HG02852 (cell line): ENCODE results near the gene MGARP.
A peak's percentile ranks its signal among the peaks of the same experiment; 100 is the strongest.

Experiments used
- ATAC-seq: cut with Tn5 transposase; IDR thresholded peaks from one replicate; pipeline ENCODE4 v1.9.1; 2021; ENCODE audit warnings: mild to moderate bottlenecking, moderate library complexity; ENCODE audit not compliant: unreplicated experiment

MGARP gene

DNA sequence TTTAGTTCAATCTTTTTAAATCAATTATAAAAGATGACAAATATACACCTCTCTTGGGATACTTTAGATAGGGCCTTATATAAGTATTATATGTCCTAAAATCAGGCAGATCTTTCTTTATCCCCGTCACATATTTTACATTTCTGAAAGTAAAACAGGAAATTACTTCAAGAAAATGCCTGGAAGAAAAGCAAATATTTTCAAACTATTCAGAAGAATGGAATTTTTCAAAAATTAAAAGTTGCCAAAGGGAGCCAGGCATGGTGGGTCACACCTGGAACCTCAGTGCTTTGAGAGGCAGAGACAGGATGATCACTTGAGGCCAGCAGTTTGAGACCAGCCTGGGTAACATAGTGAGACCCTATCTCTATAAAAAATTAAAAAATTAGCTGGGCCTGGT lies 34.4 kb downstream of the MGARP start:
- no peak for ATAC-seq

DNA sequence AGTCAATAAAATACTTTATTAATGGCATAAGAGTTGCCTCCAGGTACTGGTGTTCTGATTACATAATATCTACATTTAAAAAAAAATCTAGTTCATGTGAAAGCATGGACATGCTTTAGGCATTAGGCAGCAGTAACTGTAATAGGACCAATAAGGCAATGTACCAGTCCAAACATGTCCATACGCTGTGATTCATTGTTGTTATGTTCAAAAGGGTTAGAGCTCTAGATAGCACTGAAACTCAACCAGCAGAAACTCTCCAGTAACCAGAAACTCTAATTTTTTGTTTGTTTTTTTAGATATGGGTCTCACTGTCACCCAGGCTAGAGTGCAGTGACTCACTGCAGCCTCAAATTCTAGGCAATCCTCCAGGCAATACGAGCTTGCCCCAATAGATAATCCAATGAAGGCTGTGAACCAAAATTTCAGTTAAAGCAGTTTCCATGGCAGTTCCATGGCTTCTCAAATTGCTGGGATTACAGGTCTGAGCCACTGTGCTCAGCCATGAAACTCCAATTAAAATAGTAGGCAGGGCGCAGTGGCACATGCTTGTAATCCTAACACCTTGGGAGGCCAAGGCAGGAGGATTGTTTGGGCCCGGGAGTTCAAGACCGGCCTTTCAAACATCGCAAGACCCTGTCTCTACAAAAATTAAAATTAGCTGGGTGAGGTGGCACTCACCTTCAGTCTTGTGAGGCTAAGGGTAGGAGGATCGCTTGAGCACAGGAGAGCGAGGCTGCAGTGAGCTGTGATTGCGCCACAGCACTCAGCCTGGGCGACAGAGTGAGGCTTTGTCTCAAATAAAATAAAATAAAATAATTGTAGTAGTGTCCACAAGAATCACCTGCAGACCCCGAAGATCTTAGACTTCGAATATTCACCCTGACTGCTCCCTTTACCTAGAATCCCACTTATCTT lies 36.3 kb downstream of the MGARP start:
- ATAC-seq, result no peak

DNA sequence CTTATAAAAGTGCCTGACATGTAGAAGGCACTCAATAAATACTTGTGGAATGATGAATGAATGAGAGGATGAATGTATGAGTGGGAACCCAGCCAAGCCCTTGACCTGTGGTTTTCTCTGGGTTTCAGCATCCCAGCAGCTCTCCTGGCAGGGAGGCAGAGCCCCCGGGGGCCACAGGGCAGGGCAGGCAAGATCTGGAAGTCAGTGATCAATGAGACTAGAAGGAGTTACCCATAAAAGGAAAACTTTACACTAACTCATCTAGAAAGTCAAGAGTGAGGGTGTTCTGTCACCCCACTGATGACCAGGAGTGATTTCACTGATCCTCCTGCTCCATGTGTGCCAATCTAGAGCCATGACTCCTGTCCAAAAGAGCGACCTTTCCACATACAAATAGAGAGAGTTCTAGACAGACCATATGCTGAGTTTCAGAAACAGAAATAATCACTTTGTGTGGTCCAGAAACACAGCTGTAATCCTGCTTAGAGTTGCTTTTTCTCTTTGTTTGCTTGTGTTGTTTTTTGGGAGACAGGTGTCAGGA lies 37.4 kb downstream of the MGARP start:
- ATAC-seq, result no peak

DNA sequence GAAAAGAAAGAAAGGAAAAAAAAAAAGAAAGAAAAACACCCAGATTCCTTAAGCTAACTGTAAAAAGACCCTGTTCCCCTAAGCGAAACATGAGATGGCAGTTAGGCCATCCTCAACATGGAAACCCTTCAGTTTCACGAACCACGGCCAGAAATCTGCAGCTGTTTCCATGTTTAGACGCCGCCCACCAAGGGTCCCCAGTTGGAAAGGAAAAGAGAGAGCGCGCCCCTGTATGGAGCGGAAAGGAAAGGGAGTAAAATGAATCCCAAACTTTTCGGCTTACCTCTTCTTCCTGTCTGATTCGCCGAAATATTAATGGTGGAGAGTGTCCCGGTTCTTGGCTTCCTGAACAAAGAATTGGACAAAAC lies 38.3 kb downstream of the MGARP start:
- ATAC-seq, result no peak

DNA sequence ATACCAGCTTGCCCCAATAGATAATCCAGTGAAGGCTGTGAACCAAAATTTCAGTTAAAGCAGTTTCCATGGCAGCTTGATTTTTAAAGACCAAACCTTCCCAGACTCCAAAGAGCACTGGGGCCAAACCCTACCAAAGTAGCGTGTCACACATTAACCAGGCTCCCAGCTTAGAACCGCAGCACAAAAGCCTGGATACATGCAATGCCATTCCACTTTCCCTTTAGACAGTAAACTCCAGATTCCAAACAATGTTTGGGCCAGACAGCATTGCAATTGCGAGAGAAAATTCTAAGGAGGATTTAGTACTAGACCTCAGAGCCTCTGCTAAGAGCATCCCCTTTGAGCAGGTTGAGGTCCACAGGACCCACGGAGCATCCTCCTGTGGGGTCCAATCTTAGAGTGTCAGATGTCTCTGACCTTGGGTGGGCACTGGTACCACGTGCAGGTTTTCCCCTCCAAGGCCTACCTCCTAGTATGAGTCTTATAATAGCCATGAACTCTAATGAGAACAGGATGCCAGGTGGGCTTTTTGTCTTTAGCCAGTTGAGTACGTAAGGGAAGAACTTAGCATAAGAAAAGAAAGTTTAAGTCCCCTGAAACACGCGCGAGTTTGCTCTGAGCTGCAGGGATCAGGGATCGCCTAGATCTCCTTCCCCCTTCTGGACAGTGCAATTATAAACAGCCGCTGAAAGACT lies 38.8 kb downstream of the MGARP start:
- no peak for ATAC-seq

DNA sequence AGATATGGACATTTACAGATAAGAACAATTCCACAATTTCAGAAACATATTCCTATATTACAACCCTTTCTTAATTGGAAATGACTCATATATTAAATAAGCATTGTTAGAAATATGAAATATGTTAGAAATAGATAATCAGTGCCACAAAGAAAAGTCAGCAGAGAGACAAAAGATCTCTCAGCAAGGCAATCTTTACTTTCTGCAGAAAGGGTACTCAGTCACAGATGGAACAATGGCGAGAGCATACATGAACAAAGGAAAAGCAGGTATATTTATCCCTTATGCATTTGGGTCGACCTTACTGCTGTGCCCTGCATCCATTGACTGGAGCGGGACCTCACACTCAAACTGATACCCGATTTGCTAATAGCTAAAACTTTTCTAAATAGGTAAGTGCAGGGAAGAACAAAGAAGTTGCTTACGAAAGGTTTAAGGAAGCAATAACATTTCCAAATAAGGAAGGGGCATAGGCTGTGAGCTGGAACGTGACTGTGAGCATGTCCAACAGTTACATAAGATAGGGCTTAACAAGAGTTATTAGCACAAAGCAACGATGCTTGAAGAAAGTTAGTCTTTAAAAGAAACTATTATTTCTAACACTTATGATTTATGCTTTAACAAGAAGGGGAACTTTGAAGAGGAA lies 40.8 kb downstream of the MGARP start:
- ATAC-seq, result no peak

DNA sequence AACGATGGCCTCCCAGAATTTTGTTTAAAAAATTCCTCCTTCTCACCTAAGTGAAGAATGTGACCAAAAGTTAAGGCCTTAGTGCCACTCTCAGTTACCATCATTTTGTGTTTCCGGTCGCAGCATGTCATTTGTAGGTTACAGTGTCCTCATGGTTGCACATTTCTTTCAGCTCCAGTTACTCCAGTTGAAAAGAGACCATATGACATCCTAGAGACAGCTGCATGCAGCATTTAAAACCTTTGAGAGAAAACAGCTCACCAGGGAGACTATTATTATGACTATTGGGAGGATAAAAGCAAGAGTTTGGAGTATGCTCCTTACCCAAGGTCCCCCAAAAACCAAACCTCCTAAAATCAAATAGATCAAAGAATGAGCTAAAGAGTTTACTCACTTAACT lies 45.8 kb downstream of the MGARP start:
- no peak for ATAC-seq

DNA sequence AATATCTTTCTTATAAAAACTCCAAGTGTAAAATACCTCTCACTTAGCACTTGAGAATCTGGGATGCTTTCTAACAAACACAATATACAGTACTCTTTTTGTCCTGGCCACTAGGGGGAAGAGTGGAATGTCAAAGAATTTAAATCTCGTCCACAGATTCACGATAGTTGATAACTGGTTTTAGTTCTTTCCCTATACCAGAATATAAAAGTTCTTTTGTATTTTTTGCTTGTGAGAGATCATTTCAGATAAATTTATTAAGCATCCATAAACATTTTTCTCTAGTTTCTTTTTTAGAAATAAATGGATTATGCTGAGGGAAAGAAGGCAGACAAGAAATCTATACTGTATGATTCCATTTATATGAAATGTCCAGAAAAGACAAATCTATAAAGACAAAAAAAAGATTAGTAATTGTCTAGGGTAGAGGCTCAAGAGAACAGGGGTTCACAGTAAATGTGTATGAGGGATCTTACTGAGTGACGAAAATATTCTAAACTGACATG lies 50.4 kb downstream of the MGARP start:
- ATAC-seq, result peak; percentile 70

DNA sequence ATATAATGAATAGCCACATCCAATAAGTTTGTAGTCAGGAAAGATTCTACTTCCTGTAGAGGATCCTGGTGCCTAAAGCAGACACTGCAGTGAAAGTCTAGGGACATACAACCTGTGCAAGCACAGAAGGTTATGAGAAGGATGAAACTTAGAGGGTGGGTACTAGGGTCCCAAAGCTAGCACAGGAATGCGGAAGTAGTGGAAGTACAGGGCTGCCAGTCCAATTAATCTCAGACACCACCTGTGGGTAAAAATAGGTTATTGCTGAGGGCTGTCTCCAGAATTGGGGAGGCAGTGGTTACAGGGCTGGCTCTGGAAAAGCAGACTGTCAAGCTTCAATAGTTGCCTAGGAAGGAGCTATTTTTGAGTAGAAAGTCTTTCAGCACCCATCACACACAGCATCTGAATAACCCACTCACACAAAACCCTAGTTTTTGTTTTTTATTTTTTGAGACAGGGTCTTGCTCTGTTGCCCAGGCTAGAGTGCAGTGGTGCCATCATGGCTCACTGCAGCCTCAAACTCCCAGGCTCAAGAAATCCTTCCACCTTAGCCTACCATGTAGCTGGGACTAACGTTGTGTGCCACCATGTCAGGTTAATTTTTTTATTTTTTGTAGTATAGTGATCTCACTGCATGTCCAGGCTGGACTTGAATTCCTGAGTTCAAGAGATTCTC lies 52.2 kb downstream of the MGARP start:
- ATAC-seq, result peak; percentile 46

DNA sequence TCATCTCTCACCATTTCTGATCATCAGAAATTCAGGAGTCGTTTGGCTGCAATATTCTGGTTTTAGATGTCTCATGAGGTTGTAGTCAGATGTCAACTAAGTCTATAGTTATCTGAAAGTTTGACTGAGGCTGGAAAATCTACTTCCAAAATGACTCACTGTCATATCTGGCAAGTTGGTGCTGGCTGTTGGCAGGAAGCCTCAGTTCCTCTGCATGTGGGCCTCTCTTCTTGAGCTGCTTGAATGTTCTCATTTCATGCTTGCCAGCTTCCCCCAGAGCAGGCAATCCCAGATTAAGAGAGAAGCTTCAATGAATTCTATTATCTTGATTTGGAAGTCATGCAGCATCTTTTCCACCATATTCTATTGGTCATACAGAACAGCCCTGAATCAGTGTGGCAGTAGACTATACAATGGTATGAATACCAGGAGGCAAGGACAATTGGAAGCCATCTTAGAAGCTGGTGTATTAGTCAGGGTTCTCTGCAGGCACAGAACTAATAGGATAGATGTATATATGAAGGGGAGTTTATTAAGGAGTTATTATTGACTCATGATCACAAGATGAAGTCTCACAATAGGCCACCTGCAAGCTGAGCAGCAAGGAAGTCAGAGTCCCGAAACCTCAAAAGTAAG lies 56.2 kb downstream of the MGARP start:
- ATAC-seq, result no peak

DNA sequence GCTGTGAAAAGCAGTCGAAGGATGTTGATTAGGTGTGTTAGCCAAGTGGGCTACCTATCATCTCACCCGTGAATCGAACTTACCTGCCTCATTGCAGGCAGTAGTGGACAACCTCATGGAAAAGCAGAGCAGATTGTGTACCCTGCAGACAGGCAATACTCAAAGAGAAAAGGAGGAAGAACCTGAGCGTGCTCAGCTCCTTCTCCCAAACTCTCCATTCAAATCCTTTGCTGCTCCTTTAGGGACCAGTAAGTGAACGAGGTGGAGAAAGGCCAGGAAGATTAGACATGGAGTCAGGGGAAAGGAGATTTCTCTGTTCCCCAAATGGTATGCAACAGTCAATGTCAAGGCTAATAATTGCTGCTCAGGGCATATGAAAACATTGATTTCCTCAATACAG lies 57.8 kb downstream of the MGARP start:
- ATAC-seq, result no peak

DNA sequence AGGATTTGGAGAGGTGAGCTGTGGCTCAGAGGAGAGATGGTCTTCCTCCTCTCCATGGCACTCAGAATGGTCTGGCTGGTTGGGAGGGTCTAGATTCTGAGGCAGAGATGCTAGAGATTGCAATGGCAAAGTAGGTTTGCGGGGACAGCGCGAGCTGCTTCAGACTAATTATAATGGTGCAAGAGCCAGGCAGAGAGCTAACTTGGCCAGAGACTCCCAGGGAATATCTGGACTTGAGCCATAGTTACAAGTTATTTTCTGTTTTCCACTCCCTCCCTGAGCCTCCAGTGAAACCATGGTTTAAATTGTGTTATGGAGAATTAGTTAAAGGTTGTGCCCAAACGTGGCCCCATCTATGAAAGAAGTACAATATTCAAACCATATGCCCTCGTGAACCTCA lies 58.3 kb downstream of the MGARP start:
- no peak for ATAC-seq

DNA sequence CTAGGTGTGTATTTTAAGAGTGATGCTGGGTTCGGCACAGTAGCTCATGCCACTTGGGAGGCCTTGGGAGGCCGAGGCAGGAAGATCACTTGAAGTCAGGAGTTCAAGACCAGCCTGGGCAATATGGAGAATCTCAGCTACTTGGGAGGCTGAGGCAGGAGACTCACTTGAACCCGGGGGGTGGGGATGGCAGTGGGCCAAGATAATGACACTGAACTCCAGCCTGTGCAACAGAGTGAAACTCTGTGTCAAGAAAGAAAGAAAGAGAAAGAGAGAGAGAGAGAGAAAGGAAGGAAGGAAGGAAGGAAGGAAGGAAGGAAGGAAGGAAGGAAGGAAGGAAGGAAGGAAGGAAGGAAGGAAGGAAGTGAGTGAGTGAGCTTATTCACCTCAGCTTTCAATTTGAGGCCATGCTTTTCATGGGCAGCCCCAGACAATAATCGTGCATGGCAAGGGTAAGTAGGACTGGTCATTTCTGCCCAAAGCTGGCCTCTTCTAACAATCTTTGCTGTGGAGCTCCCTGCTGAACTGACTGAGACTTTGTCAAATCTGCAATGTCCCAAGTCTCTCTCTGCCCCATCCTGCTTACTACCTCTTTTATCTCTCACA lies 60.5 kb downstream of the MGARP start:
- ATAC-seq, result no peak
